ENCODE results near the gene NOB1. TPM values are rescaled to one million over a fixed set of nuclear protein-coding genes. Genes with fewer than 3 reads are reported as not detected.
A peak's percentile ranks its signal among the peaks of the same experiment; 100 is the strongest.

The NOB1 gene
- total and polyA plus RNA-seq, 4 experiments from 2014 or later, result 28.0 to 54.4 (median 45.4) TPM

GRCh38 chr16:69747115-69747514 is 7.6 kb downstream of the NOB1 start:
- Histone ChIP-seq H3K9me3 (ENCODE audit: control insufficient read depth in 1 of 2, low read length in 2 of 2) (no peaks in the 10 kb centered on the region), H3K4me1 (ENCODE audit: insufficient read depth, low read length) (peaks cover 3% of the 10 kb centered on the region), H3K4me3 (ENCODE audit: low read length in 2 of 2) (no peak overlapping the region), H3K27me3 (ENCODE audit: insufficient read depth, low read length) (no peaks in the 10 kb centered on the region), H3K36me3 (ENCODE audit: insufficient read depth, low read length) (peaks cover 76% of the 10 kb centered on the region), H3K27ac (ENCODE audit: low read depth, low read length) (no peak overlapping the region)
- ChIA-PET CTCF (ENCODE audit: partially characterized antibody) (no interaction called here), POLR2A (ENCODE audit: partially characterized antibody) (no interaction called here)
- H3K4me1 Mint-ChIP-seq, result peaks cover 2 to 8% (median 4%) of the 10 kb centered on the region in 4 donors
- H3K27me3 Mint-ChIP-seq, result no peaks in the 10 kb centered on the region
- H3K27ac Mint-ChIP-seq, result peak overlapping the region in 2 of 7 donors; percentile 3 to 32
- H3K36me3 Mint-ChIP-seq, result peaks cover 60 to 74% of the 10 kb centered on the region in 2 donors
- intact Hi-C loops (cut with micrococcal nuclease), result no loop called here
- no peak for DNase-seq
- no peak overlapping the region for H3K4me3 Mint-ChIP-seq
- no peaks in the 10 kb centered on the region for H3K9me3 Mint-ChIP-seq

DNA sequence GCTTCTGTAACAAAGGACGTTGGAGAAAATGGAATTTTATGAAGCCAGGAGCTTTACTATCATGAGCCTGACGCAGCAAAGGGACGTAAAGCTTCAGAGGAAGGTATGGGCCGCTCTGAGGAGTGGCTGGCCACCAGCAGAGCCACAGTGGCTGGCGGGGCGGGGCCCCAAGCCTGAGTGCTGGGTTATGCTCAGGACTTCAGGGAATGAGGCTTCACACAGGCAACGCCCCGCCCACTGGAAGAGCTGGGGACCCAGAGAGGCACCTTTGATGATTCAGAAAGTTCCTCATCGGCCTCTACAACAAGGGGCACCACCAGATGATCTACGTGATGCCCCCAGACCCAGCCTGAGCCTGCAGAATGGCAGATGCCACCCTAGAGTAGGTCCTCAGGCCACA is 8.8 kb downstream of the NOB1 start:
- Histone ChIP-seq H3K4me1 (ENCODE audit: insufficient read depth, low read length) (no peaks in the 10 kb centered on the region), H3K9me3 (ENCODE audit: control insufficient read depth in 1 of 2, low read length in 2 of 2) (no peaks in the 10 kb centered on the region), H3K27me3 (ENCODE audit: insufficient read depth, low read length) (no peaks in the 10 kb centered on the region), H3K27ac (ENCODE audit: low read depth, low read length) (no peak overlapping the region), H3K4me3 (ENCODE audit: low read length in 2 of 2) (no peak overlapping the region), H3K36me3 (ENCODE audit: insufficient read depth, low read length) (peaks cover 82% of the 10 kb centered on the region)
- peaks cover 0 to 6% (median under 1%) of the 10 kb centered on the region in 4 donors for H3K4me1 Mint-ChIP-seq
- H3K4me3 Mint-ChIP-seq, result no peak overlapping the region
- H3K27me3 Mint-ChIP-seq, result no peaks in the 10 kb centered on the region
- POLR2A ChIA-PET (ENCODE audit: partially characterized antibody), result interaction anchor here (1.8 kb wide), 1 partner anchor 9 kb away, joined by 8 read pairs; the partner anchor contains the start of gene NOB1
- H3K27ac Mint-ChIP-seq, result peak overlapping the region in 1 of 7 donors; percentile 15
- DNase-seq, result no peak
- intact Hi-C loops (cut with micrococcal nuclease), result no loop called here
- no peaks in the 10 kb centered on the region for H3K9me3 Mint-ChIP-seq
- H3K36me3 Mint-ChIP-seq, result peaks cover 64 to 77% of the 10 kb centered on the region in 2 donors
- CTCF ChIA-PET (ENCODE audit: partially characterized antibody), result interaction anchor here (1.1 kb wide), 1 partner anchor 8 kb away, joined by 4 read pairs; the partner anchor contains the start of gene NOB1

DNA sequence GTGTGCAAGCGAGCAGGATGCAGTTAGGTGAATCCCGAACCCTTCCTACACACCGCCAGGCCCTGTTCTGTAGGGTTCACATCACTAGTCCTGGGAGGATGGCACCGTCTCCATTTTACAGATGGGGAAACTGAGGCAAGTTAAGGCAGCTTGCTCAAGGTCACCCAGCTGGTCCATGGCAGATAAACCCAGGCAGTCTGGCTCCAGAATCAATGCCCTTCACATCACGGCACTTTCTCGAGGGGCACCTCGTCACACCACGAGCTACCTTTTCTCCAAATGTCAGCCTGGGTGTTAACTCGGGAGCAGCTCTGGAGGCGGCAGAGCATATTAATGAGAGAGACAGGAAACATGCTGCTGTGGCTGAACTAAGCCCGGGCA is 9.5 kb downstream of the NOB1 start:
- Histone ChIP-seq H3K27me3 (ENCODE audit: insufficient read depth, low read length) (no peaks in the 10 kb centered on the region), H3K36me3 (ENCODE audit: insufficient read depth, low read length) (peaks cover 78% of the 10 kb centered on the region), H3K4me1 (ENCODE audit: insufficient read depth, low read length) (no peaks in the 10 kb centered on the region), H3K4me3 (ENCODE audit: low read length in 2 of 2) (no peak overlapping the region), H3K9me3 (ENCODE audit: control insufficient read depth in 1 of 2, low read length in 2 of 2) (no peaks in the 10 kb centered on the region), H3K27ac (ENCODE audit: low read depth, low read length) (no peak overlapping the region)
- H3K36me3 Mint-ChIP-seq, result peaks cover 67 to 73% of the 10 kb centered on the region in 2 donors
- ChIA-PET CTCF (ENCODE audit: partially characterized antibody) (interaction anchor here (1.1 kb wide), 1 partner anchor 9 kb away, joined by 4 read pairs; the partner anchor contains the start of gene NOB1), POLR2A (ENCODE audit: partially characterized antibody) (interaction anchor here (1.8 kb wide), 1 partner anchor 9 kb away, joined by 8 read pairs; the partner anchor contains the start of gene NOB1)
- intact Hi-C loops (cut with micrococcal nuclease), result no loop called here
- no peaks in the 10 kb centered on the region for H3K9me3 Mint-ChIP-seq
- peak overlapping the region in 1 of 8 donors; percentile 57 for H3K4me3 Mint-ChIP-seq
- no peak for DNase-seq
- H3K4me1 Mint-ChIP-seq, result peaks cover 0 to 6% (median under 1%) of the 10 kb centered on the region in 4 donors
- no peak overlapping the region for H3K27ac Mint-ChIP-seq
- no peaks in the 10 kb centered on the region for H3K27me3 Mint-ChIP-seq

GRCh38 chr16:69744363-69745231 is 10.1 kb downstream of the NOB1 start:
- intact Hi-C loops (cut with micrococcal nuclease), result no loop called here
- ChIA-PET POLR2A (ENCODE audit: partially characterized antibody) (interaction anchor here (1.8 kb wide), 1 partner anchor 10 kb away, joined by 8 read pairs; the partner anchor contains the start of gene NOB1), CTCF (ENCODE audit: partially characterized antibody) (no interaction called here)
- peaks cover 69 to 74% of the 10 kb centered on the region in 2 donors for H3K36me3 Mint-ChIP-seq
- peak overlapping the region in 1 of 7 donors; percentile 24 for H3K27ac Mint-ChIP-seq
- Histone ChIP-seq H3K27ac (ENCODE audit: low read depth, low read length) (no peak overlapping the region), H3K9me3 (ENCODE audit: control insufficient read depth in 1 of 2, low read length in 2 of 2) (no peaks in the 10 kb centered on the region), H3K4me3 (ENCODE audit: low read length in 2 of 2) (no peak overlapping the region), H3K27me3 (ENCODE audit: insufficient read depth, low read length) (no peaks in the 10 kb centered on the region), H3K36me3 (ENCODE audit: insufficient read depth, low read length) (peaks cover 80% of the 10 kb centered on the region), H3K4me1 (ENCODE audit: insufficient read depth, low read length) (no peaks in the 10 kb centered on the region)
- peak overlapping the region in 1 of 8 donors; percentile 34 for H3K4me3 Mint-ChIP-seq
- H3K4me1 Mint-ChIP-seq, result peaks cover 0 to 6% (median under 1%) of the 10 kb centered on the region in 4 donors
- no peaks in the 10 kb centered on the region for H3K9me3 Mint-ChIP-seq
- no peak for DNase-seq
- H3K27me3 Mint-ChIP-seq, result no peaks in the 10 kb centered on the region

- H3K9me3 Mint-ChIP-seq, result no peaks in the 10 kb centered on the region
- Histone ChIP-seq H3K36me3 (ENCODE audit: insufficient read depth, low read length) (peaks cover 59% of the 10 kb centered on the region), H3K9me3 (ENCODE audit: control insufficient read depth in 1 of 2, low read length in 2 of 2) (no peaks in the 10 kb centered on the region), H3K4me1 (ENCODE audit: insufficient read depth, low read length) (no peaks in the 10 kb centered on the region), H3K27me3 (ENCODE audit: insufficient read depth, low read length) (no peaks in the 10 kb centered on the region), H3K27ac (ENCODE audit: low read depth, low read length) (no peak overlapping the region), H3K4me3 (ENCODE audit: low read length in 2 of 2) (no peak overlapping the region)
- no peak overlapping the region for H3K4me3 Mint-ChIP-seq
- DNase-seq, result no peak
- ChIA-PET POLR2A (ENCODE audit: partially characterized antibody) (interaction anchor here (0.6 to 3.3 kb wide), 2 partner anchors 12 to 129 kb away, joined by 5 to 11 read pairs; partner anchors contain the start of gene NOB1), CTCF (ENCODE audit: partially characterized antibody) (interaction anchor here (1.2 to 5.9 kb wide), 3 partner anchors 12 to 346 kb away, joined by 3 to 25 read pairs (median 4); partner anchors contain the start of gene NOB1)
- H3K27me3 Mint-ChIP-seq, result no peaks in the 10 kb centered on the region
- H3K4me1 Mint-ChIP-seq, result peaks cover 0 to 2% (median under 1%) of the 10 kb centered on the region in 4 donors
- peaks cover 47 to 53% of the 10 kb centered on the region in 2 donors for H3K36me3 Mint-ChIP-seq
- peak overlapping the region in 1 of 7 donors; percentile 24 for H3K27ac Mint-ChIP-seq
- intact Hi-C loops (cut with micrococcal nuclease), result no loop called here
Observed at GRCh38 chr16:69741951-69742904, 12.5 kb downstream of the NOB1 start.

DNA sequence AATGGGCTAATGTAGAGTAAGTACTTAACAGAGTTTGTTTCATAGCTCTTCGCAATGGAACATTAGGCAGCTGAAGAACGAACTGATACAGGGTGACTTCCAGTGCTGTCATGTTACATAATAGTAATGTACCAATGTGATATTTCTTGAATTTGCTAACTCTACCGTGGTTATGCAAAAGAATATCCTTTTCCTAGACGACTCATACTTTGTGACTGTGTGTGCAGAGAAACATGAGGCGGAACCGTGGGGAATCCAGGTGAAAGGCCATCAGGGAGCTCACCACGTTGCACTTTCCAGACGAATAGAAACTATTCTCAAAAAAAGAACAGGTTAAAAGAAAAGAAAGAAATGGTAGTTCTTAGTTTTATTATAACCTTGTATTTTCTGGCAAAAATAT is 13.2 kb downstream of the NOB1 start:
- POLR2A ChIA-PET (ENCODE audit: partially characterized antibody), result interaction anchor here (0.6 to 3.3 kb wide), 2 partner anchors 13 to 129 kb away, joined by 5 to 11 read pairs; partner anchors contain the start of gene NOB1
- H3K4me1 ChIP-seq (ENCODE audit: insufficient read depth, low read length), result no peaks in the 10 kb centered on the region
- no peak overlapping the region for H3K4me3 Mint-ChIP-seq

More for the DNA sequence above, 13.2 kb downstream of the NOB1 start:
- no peak overlapping the region for H3K27ac Mint-ChIP-seq
- no peaks in the 10 kb centered on the region for H3K9me3 Mint-ChIP-seq
- Histone ChIP-seq H3K36me3 (ENCODE audit: insufficient read depth, low read length) (peaks cover 54% of the 10 kb centered on the region), H3K9me3 (ENCODE audit: control insufficient read depth in 1 of 2, low read length in 2 of 2) (no peaks in the 10 kb centered on the region), H3K27ac (ENCODE audit: low read depth, low read length) (no peak overlapping the region), H3K4me3 (ENCODE audit: low read length in 2 of 2) (no peak overlapping the region), H3K27me3 (ENCODE audit: insufficient read depth, low read length) (no peaks in the 10 kb centered on the region)
- peaks cover 0 to 2% (median 0%) of the 10 kb centered on the region in 4 donors for H3K4me1 Mint-ChIP-seq
- no peak for DNase-seq
- H3K36me3 Mint-ChIP-seq, result peaks cover 44 to 50% of the 10 kb centered on the region in 2 donors
- CTCF ChIA-PET (ENCODE audit: partially characterized antibody), result interaction anchor here (1.2 to 5.9 kb wide), 3 partner anchors 13 to 345 kb away, joined by 3 to 25 read pairs (median 4); partner anchors contain the start of gene NOB1
- intact Hi-C loops (cut with micrococcal nuclease), result no loop called here
- H3K27me3 Mint-ChIP-seq, result no peaks in the 10 kb centered on the region

Measured in CD4-positive, alpha-beta memory T cell (primary cell).